ENCODE results near the gene RSPO3. TPM values are rescaled to one million over a fixed set of nuclear protein-coding genes. Genes with fewer than 3 reads are reported as not detected.

Gene RSPO3
- not detected in 2 replicates for total RNA-seq

GRCh38 chr6:127118298-127119101 is at the start of gene RSPO3:
TSS of gene RSPO3 (plus strand) at chr6:127118671. CDS start at chr6:127119193, 522 bp downstream.
- H3K36me3 Mint-ChIP-seq (ENCODE audit: low read depth): no peaks in the 10 kb centered on the region
- H3K4me1 Mint-ChIP-seq (ENCODE audit: low read depth): peaks cover 15% of the 10 kb centered on the region
- no peak within 1 kb of the TSS for H3K27ac Mint-ChIP-seq
- DNase-seq (ENCODE audit: low spot score): peak; percentile 9
- H3K4me3 Mint-ChIP-seq (ENCODE audit: low read depth): peak within 1 kb of the TSS; percentile 74
- intact Hi-C loops (cut with micrococcal nuclease): no loop called here
- H3K27me3 Mint-ChIP-seq (ENCODE audit: low read depth): peaks cover 69% of the 10 kb centered on the region
- H3K9me3 Mint-ChIP-seq: no peaks in the 10 kb centered on the region

DNA sequence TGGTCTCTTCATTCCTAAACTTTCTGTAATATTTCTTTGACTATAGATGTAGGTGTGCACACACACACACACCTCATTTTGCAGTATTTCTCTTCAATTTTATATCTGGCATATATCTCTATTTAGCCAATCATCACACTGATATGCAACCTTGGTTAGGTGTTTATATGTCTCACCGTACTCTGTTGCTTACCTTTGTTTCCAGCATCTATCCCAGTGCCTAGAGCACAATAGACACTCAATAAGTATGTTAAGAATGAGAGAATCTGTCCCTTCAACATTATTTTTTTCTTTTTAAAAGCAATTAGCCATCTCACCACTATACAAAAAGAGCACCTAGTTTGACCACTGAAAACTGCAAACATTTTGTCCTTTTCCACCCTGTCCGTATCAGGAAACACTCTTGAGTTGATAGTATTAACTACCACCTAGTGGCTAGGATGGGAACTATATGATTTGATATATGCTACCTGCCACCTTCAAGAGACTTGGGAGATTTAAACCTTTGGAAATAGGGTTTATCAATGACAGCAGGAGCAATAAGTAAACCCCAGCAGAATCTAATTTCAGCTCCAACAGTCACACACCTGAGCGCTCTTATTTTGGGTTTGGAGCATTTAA is 48.7 kb upstream of the RSPO3 start:
- DNase-seq (ENCODE audit: low spot score): no peak
- H3K4me3 Mint-ChIP-seq (ENCODE audit: low read depth): no peak overlapping the region
- no peaks in the 10 kb centered on the region for H3K36me3 Mint-ChIP-seq (ENCODE audit: low read depth)
- H3K27me3 Mint-ChIP-seq (ENCODE audit: low read depth): no peaks in the 10 kb centered on the region
- intact Hi-C loops (cut with micrococcal nuclease): no loop called here
- H3K27ac Mint-ChIP-seq: no peak overlapping the region
- H3K4me1 Mint-ChIP-seq (ENCODE audit: low read depth): no peaks in the 10 kb centered on the region
- H3K9me3 Mint-ChIP-seq: no peaks in the 10 kb centered on the region

GRCh38 chr6:127073222-127073621 is 45.2 kb upstream of the RSPO3 start:
- Mint-ChIP-seq H3K27me3 (ENCODE audit: low read depth) (no peaks in the 10 kb centered on the region), H3K27ac (no peak overlapping the region), H3K36me3 (ENCODE audit: low read depth) (no peaks in the 10 kb centered on the region), H3K9me3 (no peaks in the 10 kb centered on the region), H3K4me1 (ENCODE audit: low read depth) (no peaks in the 10 kb centered on the region), H3K4me3 (ENCODE audit: low read depth) (no peak overlapping the region)
- no peak for DNase-seq (ENCODE audit: low spot score)
- intact Hi-C loops (cut with micrococcal nuclease): no loop called here

- Mint-ChIP-seq H3K4me1 (ENCODE audit: low read depth) (no peaks in the 10 kb centered on the region), H3K4me3 (ENCODE audit: low read depth) (no peak overlapping the region), H3K36me3 (ENCODE audit: low read depth) (no peaks in the 10 kb centered on the region), H3K27me3 (ENCODE audit: low read depth) (no peaks in the 10 kb centered on the region), H3K27ac (no peak overlapping the region), H3K9me3 (no peaks in the 10 kb centered on the region)
- intact Hi-C loops (cut with micrococcal nuclease): no loop called here
- no peak for DNase-seq (ENCODE audit: low spot score)
Measured at GRCh38 chr6:127076466-127076865, 42.0 kb upstream of the RSPO3 start.

DNA sequence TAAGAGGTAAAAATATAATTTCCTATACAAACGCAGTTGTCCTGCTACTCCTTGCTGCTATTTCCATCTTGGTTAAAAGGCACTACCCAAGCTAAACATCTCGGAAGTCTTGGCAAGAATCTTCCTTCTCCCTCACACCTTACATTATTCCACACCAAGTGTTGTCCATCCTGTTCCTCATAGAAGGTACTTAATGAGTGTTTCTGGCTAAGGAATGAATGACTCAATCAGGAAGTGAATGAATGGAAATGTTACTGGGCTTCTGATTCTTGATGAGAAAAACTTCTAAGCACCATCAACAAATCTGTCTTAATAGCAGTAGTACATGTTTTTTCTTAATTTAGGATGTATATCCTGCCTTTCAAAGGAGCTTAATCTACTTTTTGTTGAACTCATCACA is 40.6 kb upstream of the RSPO3 start:
- Mint-ChIP-seq H3K4me3 (ENCODE audit: low read depth) (no peak overlapping the region), H3K9me3 (no peaks in the 10 kb centered on the region), H3K27me3 (ENCODE audit: low read depth) (no peaks in the 10 kb centered on the region), H3K27ac (no peak overlapping the region), H3K36me3 (ENCODE audit: low read depth) (no peaks in the 10 kb centered on the region), H3K4me1 (ENCODE audit: low read depth) (no peaks in the 10 kb centered on the region)
- intact Hi-C loops (cut with micrococcal nuclease): no loop called here
- no peak for DNase-seq (ENCODE audit: low spot score)

DNA sequence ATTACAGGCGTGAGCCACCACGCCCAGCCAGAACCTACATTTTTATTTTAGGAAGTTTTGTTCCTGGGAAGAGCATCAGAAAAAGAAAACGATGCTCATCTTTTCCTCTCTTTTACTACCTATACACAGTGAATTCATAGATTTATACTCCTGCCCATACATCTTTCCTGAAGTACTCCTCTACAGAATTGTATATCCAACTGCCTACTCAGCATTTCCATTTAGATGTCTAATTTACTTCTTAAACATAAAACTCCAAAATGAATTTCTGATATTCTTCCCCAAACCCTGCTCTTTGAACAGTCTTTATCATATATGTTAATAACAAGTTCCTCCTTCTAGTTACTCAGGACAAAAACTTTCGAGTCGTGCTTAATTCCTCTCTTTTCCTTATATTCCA is 39.8 kb upstream of the RSPO3 start:
- no peaks in the 10 kb centered on the region for H3K9me3 Mint-ChIP-seq
- no peaks in the 10 kb centered on the region for H3K36me3 Mint-ChIP-seq (ENCODE audit: low read depth)
- intact Hi-C loops (cut with micrococcal nuclease): no loop called here
- H3K27me3 Mint-ChIP-seq (ENCODE audit: low read depth): no peaks in the 10 kb centered on the region
- no peak overlapping the region for H3K4me3 Mint-ChIP-seq (ENCODE audit: low read depth)
- DNase-seq (ENCODE audit: low spot score): no peak
- no peaks in the 10 kb centered on the region for H3K4me1 Mint-ChIP-seq (ENCODE audit: low read depth)
- no peak overlapping the region for H3K27ac Mint-ChIP-seq

GRCh38 chr6:127079681-127080080 is 38.8 kb upstream of the RSPO3 start:
- no peaks in the 10 kb centered on the region for H3K9me3 Mint-ChIP-seq
- intact Hi-C loops (cut with micrococcal nuclease): no loop called here
- no peak for DNase-seq (ENCODE audit: low spot score)
- H3K36me3 Mint-ChIP-seq (ENCODE audit: low read depth): no peaks in the 10 kb centered on the region
- H3K27me3 Mint-ChIP-seq (ENCODE audit: low read depth): no peaks in the 10 kb centered on the region
- H3K27ac Mint-ChIP-seq: no peak overlapping the region
- H3K4me3 Mint-ChIP-seq (ENCODE audit: low read depth): no peak overlapping the region
- H3K4me1 Mint-ChIP-seq (ENCODE audit: low read depth): no peaks in the 10 kb centered on the region

DNA sequence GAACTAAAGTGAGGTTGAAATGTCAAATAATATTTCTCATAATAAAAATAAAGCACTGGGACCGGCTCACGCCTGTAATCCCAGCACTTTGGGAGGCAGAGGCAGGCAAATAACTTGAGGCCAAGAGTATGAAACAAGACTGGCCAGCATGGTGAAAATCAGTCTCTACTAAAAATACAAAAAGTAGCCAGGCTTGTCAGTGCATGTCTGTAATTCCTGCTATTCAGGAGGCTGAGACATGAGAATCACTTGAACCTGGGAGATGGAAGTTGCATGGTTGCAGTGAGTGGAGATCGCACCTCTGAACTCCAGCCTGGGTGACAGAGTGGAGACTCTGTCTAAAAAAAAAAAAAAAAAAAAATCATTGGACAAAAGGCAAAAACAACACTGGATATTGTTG is 38.4 kb upstream of the RSPO3 start:
- Mint-ChIP-seq H3K27ac (no peak overlapping the region), H3K36me3 (ENCODE audit: low read depth) (no peaks in the 10 kb centered on the region), H3K4me1 (ENCODE audit: low read depth) (no peaks in the 10 kb centered on the region), H3K9me3 (no peaks in the 10 kb centered on the region), H3K27me3 (ENCODE audit: low read depth) (no peaks in the 10 kb centered on the region), H3K4me3 (ENCODE audit: low read depth) (no peak overlapping the region)
- DNase-seq (ENCODE audit: low spot score): no peak
- intact Hi-C loops (cut with micrococcal nuclease): no loop called here

GRCh38 chr6:127083231-127083962 is 35.1 kb upstream of the RSPO3 start:
- Mint-ChIP-seq H3K4me3 (ENCODE audit: low read depth) (no peak overlapping the region), H3K9me3 (no peaks in the 10 kb centered on the region), H3K4me1 (ENCODE audit: low read depth) (no peaks in the 10 kb centered on the region), H3K27me3 (ENCODE audit: low read depth) (no peaks in the 10 kb centered on the region), H3K36me3 (ENCODE audit: low read depth) (no peaks in the 10 kb centered on the region), H3K27ac (no peak overlapping the region)
- intact Hi-C loops (cut with micrococcal nuclease): no loop called here
- no peak for DNase-seq (ENCODE audit: low spot score)

DNA sequence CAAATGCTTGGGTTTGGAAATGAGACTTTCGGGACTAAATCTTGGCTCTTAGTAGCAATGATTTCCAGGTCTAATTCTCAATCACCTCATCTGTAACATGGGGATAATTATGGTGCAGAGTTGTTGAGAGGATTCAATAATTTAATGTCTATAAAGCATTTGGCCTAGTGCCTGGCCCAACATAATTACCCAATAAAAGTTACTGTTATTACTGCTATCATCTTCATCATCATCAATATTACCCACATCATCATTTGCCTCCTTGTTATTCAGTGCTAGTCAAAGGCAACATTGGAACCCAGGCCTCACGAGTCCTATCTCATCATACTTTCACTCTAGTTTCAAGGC is 34.5 kb upstream of the RSPO3 start:
- no peaks in the 10 kb centered on the region for H3K36me3 Mint-ChIP-seq (ENCODE audit: low read depth)
- H3K27ac Mint-ChIP-seq: no peak overlapping the region
- intact Hi-C loops (cut with micrococcal nuclease): no loop called here
- H3K4me3 Mint-ChIP-seq (ENCODE audit: low read depth): no peak overlapping the region
- H3K27me3 Mint-ChIP-seq (ENCODE audit: low read depth): no peaks in the 10 kb centered on the region
- no peaks in the 10 kb centered on the region for H3K9me3 Mint-ChIP-seq
- DNase-seq (ENCODE audit: low spot score): no peak
- no peaks in the 10 kb centered on the region for H3K4me1 Mint-ChIP-seq (ENCODE audit: low read depth)

DNA sequence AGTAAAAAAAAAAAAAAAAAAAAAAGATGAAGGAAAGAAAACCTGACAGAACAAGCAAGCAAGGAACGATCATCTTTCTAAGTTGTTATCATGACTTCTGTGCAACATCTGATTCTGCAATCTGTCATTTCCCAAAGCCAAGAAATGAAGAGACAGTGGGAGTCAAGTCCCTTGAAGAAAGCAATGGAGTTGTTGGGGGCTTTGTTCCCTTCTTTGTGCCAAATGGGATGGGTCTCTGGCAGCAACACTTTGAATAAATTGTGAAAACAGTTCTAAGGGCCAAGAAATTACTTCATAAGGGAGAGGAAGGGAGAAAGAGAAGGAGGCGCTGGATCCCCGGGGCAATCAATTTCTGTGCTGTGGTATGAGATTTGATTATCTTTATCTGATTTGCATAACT is 33.3 kb upstream of the RSPO3 start:
- Mint-ChIP-seq H3K27me3 (ENCODE audit: low read depth) (no peaks in the 10 kb centered on the region), H3K9me3 (no peaks in the 10 kb centered on the region), H3K4me3 (ENCODE audit: low read depth) (no peak overlapping the region), H3K4me1 (ENCODE audit: low read depth) (no peaks in the 10 kb centered on the region), H3K36me3 (ENCODE audit: low read depth) (no peaks in the 10 kb centered on the region), H3K27ac (no peak overlapping the region)
- no peak for DNase-seq (ENCODE audit: low spot score)
- intact Hi-C loops (cut with micrococcal nuclease): no loop called here

- no peaks in the 10 kb centered on the region for H3K36me3 Mint-ChIP-seq (ENCODE audit: low read depth)
Measured at GRCh38 chr6:127090051-127090450, 28.4 kb upstream of the RSPO3 start.

DNA sequence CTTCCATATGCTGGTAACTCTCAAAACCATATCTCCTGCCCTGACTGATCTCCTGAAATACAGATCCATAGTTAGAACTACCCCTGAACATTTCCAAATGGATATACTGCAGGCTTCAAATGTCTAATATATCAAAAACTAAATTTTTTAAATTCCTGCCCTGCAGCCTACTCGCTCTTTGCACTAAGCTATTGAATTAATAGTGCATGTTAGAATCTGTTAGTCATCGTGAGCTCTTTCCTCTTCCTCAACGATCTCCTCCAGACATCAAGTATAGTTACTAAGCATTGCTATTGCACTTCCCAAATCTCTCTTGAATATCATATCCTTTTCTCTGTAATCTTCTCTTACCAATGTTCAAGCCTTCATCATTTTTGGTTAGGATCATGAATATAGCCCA is 26.0 kb upstream of the RSPO3 start:
- Mint-ChIP-seq H3K4me3 (ENCODE audit: low read depth) (no peak overlapping the region), H3K27ac (no peak overlapping the region), H3K4me1 (ENCODE audit: low read depth) (no peaks in the 10 kb centered on the region), H3K36me3 (ENCODE audit: low read depth) (no peaks in the 10 kb centered on the region), H3K27me3 (ENCODE audit: low read depth) (no peaks in the 10 kb centered on the region), H3K9me3 (no peaks in the 10 kb centered on the region)
- no peak for DNase-seq (ENCODE audit: low spot score)
- intact Hi-C loops (cut with micrococcal nuclease): no loop called here

More at GRCh38 chr6:127090051-127090450, 28.4 kb upstream of the RSPO3 start:
- H3K4me3 Mint-ChIP-seq (ENCODE audit: low read depth): no peak overlapping the region
- DNase-seq (ENCODE audit: low spot score): no peak
- H3K4me1 Mint-ChIP-seq (ENCODE audit: low read depth): no peaks in the 10 kb centered on the region
- H3K27ac Mint-ChIP-seq: no peak overlapping the region
- intact Hi-C loops (cut with micrococcal nuclease): no loop called here
- no peaks in the 10 kb centered on the region for H3K27me3 Mint-ChIP-seq (ENCODE audit: low read depth)
- H3K9me3 Mint-ChIP-seq: no peaks in the 10 kb centered on the region

Measured in activated T-helper 2 cell treated with anti-CD3 and anti-CD28 coated beads, Interferon-gamma antibody, Interleukin-2, Interleukin-4, amounts not matched to agents 10 μg/mL and 5 μg/mL and 100 μg/mL, durations not matched to agents 14 hours and 24 hours and 36 hours (primary cell).